SU-DHL-6 (cell line): ENCODE data around the gene SLC25A26.
A peak's percentile ranks its signal among the peaks of the same experiment; 100 is the strongest.

ENCODE experiments used
- CTCF ChIP-seq: fragments of 200-600 bp; sonication (generic); IDR thresholded peaks from one replicate; pipeline ENCODE4 v1.5.1; 2017; ENCODE audit warnings: antibody characterized with exemption, mild to moderate bottlenecking, low read length, moderate library complexity; ENCODE audit not compliant: insufficient read depth, poor library complexity, severe bottlenecking
- EZH2phosphoT487 ChIP-seq: fragments of 200-600 bp; sonication (generic), shearing (Covaris generic); conservative IDR thresholded peaks from 2 replicates; pipeline ENCODE4 v1.6.1; 2018; ENCODE audit warnings: mild to moderate bottlenecking, antibody characterized with exemption, low read length, moderate library complexity, mixed read lengths

- TF ChIP-seq CTCF = peak; percentile 60
- no peak for TF ChIP-seq EZH2phosphoT487
These were observed 33.2 kb downstream of the SLC25A26 start for GRCh38 chr3:66253790-66254620.
